AG10803 (cell line): Measurements from ENCODE around the gene POU2F1.

Experiments used
- DNase-seq: peaks from one replicate; pipeline ENCODE4 v3.0.0; 2010; ENCODE audit warnings: low read depth
- H3K4me3 ChIP-seq: 2 replicates; pipeline ENCODE4 v1.5.1; 2011; ENCODE audit warnings: mild to moderate bottlenecking, low read length, control low read depth
- TF ChIP-seq, protein P1 (sequence below): conservative IDR thresholded peaks from 2 replicates; pipeline ENCODE4 v1.5.1; 2011; ENCODE audit warnings: mild to moderate bottlenecking, low read length, control low read depth, inconsistent platforms

POU2F1 gene

DNA sequence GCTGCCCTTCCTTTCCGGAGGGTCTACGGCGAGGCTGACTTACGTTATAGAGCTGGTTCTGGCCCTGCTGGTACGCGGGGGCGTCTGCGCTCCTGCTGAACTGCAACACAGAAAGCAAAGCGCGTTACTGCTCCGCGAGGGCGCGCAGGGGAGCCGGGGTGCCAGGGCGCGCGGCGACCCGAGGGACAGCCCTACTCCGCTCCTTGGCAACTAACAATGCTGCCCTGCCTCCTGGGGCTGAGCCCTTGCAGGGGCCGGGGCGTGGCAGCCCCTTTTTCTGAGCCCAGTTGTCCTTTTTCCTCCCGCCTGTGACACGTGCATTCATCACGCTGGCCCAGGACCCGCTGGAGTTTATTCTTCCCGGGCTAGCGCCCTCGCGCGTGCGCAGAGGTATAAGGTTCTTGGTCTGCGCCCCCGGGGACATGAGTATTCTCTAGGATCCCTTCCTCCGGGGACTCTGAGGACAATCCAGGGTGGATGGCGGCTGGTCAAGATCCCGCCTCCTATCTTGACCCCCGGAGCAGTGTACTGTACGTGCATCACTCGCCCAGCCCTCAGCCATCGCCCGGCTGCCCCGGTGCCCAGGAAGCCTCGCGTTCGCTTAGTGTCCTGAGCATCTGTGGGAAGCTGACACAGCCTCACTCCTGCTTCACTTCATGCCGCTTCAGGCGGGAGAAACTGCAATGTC, 218.8 kb downstream of the POU2F1 start:
- H3K4me3 ChIP-seq = peak overlapping the region; percentile 50
- TF ChIP-seq, protein P1, sequence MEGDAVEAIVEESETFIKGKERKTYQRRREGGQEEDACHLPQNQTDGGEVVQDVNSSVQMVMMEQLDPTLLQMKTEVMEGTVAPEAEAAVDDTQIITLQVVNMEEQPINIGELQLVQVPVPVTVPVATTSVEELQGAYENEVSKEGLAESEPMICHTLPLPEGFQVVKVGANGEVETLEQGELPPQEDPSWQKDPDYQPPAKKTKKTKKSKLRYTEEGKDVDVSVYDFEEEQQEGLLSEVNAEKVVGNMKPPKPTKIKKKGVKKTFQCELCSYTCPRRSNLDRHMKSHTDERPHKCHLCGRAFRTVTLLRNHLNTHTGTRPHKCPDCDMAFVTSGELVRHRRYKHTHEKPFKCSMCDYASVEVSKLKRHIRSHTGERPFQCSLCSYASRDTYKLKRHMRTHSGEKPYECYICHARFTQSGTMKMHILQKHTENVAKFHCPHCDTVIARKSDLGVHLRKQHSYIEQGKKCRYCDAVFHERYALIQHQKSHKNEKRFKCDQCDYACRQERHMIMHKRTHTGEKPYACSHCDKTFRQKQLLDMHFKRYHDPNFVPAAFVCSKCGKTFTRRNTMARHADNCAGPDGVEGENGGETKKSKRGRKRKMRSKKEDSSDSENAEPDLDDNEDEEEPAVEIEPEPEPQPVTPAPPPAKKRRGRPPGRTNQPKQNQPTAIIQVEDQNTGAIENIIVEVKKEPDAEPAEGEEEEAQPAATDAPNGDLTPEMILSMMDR = no peak; the same call in 1 of the 2 replicates
- DNase-seq = no peak

DNA sequence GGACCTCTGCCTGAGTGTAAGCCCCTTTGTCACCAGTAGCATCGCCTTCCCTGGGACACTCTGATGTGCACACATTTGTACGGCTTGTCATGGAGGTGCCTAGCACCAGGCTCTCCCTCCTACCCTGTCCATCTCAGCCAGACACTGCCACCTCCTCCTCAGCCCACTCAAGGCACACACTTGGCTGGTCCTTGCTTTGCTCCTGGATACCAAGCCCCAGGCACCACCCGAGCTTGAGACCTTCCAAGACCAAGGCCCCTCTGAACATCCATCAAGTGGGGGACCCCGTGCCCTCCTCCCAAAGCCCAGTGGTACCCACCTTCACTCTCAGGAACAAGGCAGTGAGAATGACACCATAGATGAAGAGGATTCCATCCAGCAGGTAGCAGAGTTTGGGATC, 219.7 kb downstream of the POU2F1 start:
- H3K4me3 ChIP-seq = no peak overlapping the region
- no peak for DNase-seq
- TF ChIP-seq, protein P1 = no peak

DNA sequence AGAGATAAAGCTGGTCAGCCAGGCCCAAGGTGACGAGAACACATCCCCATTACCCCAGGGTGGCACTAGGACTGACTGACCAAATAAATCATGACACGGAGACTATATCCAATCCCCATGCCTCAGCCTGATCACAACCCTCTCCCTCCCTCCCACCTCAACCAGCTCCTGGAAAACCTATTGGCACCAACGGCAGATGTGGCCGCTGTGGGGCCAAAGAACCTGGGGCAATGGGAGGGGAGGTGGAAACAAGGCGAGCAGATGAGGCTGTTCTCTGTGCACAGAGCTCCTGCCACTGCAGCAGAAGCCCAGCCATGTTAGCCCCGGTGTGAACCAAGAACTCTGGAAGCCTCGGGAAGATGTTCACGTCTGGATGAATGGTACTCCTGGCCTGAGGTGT, 220.1 kb downstream of the POU2F1 start:
- DNase-seq = no peak
- TF ChIP-seq, protein P1 = no peak
- no peak overlapping the region for H3K4me3 ChIP-seq

GRCh38 chr1:167441222-167441621, 220.5 kb downstream of the POU2F1 start:
- TF ChIP-seq, protein P1 = no peak
- no peak overlapping the region for H3K4me3 ChIP-seq
- DNase-seq = no peak

DNA sequence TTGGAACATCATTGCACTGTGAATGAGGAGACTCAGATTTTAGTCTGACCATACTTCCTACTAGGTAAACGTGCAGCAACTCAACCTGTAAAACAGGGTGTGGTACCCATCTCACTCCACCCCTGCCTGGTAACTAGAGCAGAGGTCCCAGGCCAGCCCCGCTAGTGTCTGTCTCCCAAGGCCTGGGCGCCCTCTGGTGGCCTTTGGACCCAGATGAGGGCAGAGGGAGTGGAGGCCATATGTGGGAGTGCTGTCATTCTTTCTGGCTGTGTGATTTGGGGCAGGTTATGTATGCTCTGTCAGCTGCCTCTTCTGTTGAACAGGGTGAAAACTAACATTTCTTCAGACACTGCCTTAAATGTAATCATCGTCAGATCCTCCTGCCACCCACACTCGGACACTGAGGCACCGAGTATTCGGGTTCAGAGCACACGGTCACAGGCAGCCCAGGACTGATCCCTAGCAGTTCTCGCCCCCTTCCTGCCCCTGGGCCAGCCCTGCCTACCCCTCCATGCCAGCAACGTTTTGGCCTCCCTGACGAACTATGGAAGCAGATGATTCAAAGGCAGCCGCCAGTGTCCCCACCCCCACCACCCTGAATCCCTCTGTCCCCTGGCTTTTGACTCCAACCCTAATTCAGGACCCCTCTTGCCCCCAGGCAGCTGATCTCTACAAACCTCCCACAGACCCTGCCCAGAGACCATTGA, 221.6 kb downstream of the POU2F1 start:
- DNase-seq = peak; percentile 67
- TF ChIP-seq, protein P1 = peak; percentile 90
- H3K4me3 ChIP-seq = no peak overlapping the region

DNA sequence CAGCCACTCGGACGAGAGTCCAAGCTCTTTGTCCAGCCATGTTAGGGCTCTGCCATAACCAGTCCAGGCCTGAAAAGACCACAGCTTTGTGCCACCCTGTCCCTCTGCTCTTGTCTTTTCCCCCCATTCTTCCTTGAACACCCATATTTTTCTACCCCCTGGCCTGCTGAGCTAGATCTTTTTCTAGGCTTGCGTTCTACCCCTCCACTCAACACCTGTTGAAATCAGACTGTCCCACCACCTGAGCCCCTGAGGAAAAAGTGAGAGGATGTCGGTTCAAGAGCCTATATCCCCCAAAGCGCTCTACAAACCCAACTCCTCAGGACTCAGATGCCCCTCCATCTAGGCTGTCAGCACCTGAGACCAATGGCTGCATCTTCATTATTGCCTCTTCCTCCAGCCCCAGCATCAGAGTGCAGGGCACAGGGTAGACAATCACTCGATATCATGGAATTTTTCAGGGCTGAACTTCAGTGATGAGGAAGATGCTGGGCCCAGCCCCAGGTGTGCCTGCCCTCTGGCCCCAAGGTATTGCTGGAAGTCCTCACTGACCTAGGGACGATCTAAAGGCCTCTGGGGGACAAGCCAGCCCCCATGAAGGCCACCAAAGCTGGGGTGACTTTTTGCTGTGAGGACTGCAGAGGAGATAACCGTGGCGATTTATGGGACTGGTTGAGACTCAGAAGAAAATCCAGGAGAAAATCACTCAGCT, 222.3 kb downstream of the POU2F1 start:
- no peak overlapping the region for H3K4me3 ChIP-seq
- TF ChIP-seq, protein P1 = no peak
- DNase-seq = no peak
